NCI-H1048 (cell line): ENCODE data around the gene SCOC.
A peak's percentile ranks its signal among the peaks of the same experiment; 100 is the strongest.

Experiments used
- DNase-seq: peaks from one replicate; lab custom pipeline; 2025; lab: John Stamatoyannopoulos, UW

Gene SCOC

DNA sequence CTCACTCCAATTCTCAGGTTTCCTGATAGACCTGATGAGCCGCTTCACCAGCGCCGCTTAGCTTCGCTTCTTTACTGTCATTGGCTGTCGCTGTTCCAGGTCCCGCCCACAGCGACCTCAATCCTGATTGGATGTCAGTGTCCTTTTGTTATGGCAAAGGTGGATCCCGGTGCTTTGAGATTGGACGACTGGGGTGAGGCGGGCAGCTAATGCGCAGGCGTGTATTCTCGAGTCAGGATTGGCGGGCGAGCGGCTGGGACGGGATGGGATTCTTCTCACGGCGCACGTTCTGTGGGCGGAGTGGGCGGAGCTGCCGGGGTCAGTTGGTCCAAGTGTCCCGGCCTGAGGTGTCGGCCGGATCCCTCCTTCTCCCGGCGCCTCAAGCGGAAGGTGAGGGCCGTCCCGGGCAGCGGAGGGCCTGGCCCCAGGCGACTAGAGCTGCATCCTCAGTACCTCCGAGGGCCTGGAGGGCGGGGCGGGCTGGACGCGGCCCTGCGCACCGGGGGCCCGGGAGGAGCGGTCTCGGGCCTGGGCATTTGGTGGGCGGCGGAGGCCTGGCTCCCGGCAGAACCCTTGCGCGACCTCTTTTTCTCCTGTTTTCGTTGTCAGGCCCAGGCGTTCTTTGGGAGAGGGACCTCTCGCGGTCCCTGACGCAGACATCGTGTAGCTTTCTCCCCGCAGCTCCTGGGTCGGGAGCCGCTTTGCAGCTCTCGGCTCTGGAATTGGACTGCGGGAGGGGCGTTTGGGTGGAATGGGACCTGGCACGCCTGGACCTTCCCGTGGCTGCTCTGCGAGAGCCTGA, at the start of gene SCOC:
Gene SCOC, plus strand, starts transcription at position 319 of the 802 bp plus-strand sequence. CDS start 5,525 bp downstream, outside the sequence.
- DNase-seq, result peak; percentile 98

DNA sequence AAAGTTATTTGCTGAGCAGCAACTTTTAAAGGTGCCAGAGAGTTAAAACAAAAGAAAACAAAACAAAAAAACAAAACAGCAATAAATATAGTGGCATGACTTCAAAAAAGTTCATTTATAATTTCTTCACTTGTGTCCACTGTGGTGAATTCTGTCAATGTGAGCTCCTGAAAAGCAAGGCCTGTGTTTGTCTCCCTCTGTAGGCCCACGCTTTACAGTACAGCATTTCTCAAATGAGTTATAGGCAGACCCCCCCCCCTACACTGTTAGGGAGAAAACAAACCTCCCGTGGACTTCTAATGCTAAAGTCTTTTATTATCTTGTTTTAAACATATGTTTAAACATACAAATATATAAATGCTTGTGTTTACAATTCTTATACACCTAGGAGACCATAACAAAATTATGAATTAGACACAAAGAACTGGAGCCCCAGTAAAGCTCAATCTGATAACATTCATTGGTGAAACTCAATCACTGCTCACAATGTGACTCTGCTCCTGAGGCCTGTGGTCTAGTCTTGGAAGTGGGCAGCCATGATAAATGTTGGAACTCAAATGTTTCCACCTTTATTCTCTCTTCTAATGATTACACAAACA, 47.0 kb upstream of the SCOC start:
- DNase-seq, result no peak

DNA sequence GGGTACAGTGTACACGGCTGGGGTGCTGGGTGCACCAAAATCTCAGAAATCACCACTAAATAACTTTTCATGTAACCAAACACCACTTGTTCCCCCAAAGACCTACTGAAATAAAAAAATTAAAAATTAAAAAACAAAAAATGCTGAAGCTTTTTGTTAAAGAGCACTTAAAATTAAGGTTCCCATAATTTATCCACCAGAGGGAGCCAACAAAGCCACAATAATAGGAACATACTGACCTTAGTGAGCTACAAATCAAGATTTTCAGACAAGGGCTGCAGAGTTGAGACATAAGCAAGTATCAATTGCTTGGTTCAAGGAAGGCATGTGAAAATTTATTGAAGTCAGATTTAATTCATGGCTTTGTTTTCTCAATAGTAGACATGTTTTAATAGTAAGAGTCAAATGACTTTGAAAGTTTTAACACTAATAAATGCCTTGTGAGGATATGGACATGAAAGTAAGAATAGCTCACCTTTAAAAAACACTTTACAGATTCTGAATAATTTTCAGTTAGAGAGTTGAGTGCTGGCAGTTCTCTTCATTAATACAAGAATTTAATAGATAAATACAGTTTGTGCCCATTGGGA, 43.0 kb upstream of the SCOC start:
- DNase-seq, result no peak

DNA sequence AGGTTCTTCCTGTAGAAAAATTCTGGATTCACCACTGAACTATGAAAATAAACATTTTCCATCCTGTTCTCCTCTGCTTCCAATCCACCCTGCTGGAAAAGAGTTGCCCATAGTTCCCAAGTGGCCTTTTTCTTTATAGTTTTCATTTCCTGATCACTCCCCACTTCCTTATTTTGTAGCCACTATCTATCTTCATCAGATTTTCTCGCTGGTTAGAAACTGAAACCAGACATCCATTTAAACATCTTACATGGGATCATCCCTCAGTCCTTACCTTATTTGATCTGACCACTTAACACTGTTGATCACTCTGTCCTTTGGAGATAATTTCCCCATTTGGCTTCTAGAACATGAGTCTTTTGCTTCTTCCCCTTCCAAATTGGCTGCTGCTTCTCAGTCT, 42.2 kb upstream of the SCOC start:
- no peak for DNase-seq

DNA sequence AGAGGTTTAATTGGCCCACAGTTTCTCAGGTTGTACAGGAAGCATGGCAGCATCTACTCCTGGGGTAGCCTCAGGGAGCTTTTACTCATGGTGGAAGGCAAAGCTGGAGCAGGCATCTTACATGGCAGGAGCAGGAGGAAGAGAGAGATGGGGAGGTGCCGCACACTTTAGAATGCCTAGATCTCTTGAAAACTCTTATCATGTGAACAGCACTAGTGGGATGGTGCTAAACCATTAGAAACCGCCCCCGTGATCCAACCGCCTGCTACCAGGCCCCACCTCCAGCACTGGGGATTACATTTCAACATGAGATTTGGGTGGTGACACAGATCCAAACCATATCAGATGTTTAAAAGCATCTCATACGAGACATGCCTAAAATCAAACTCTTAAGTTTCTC, 41.6 kb upstream of the SCOC start:
- DNase-seq, result no peak

DNA sequence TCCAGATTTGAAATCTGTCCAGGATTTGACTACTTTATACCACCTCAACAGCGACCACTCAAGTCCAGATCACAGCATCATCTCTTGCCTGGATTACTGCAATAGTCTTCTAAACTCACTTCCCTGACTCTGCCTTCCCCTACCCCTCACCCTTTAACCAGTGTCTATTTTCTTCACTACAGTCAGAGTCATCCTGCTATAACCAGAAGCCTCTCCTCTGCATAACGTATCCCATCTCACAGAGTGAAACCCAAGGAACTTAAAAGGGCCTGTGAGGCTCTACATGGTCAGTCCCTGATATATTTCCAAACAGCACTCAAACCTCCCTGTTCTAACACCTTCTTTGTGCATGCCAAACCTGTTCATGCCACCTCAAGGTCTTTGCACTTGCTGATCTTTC, 40.7 kb upstream of the SCOC start:
- no peak for DNase-seq

DNA sequence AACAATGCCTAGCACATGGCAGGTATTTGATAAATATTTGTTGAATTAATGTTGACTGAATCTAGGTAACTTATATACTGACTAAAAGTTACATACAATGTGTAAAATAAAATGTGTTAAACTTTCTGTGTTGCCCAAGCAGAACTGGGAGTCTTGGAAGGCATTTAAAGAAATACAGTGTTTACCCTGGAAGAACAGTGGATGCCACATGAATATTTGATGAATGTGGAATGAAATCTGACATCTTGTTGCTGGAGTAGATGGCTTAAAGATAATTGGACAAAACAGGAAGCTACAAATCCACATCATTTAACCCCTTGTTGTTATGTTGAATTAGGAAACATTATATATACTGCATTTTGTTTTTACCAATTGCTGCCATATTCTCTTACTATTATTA, 39.9 kb upstream of the SCOC start:
- DNase-seq, result no peak

DNA sequence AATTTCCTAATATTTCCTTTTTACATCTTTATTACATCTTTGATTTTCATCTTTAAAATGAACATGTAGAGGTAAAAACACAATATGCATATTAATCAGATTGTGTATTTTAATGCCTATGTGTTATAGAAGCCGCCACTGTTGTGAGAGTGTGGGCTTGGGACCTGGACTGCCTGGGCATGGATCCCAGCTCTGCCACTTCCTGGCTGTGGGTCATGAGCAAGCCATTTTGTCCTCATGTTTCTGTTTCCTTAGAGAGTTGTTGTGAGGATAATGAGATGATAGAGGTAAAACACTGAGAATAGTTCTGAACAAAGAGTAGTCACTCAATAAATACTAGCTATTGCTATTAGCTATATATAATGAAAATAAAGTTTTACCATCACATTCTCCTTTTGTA, 38.4 kb upstream of the SCOC start:
- no peak for DNase-seq

DNA sequence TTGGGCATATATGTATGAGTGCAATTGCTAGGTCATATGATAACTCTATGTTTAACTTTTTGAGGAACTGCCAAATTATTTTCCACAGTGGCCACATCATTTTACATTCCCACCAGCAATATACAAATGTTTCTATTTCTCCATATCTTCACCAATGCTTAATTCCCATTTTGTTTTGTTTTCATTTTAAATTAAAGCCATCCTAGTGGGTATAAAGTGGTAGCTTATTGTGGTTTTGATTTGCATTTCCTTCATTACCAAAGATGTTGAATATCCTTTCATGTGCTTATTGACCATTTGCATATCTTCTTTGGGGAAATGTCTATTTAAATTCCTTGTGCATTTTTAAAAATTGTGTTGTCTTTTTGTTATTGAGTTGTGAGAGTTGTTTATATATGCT, 36.7 kb upstream of the SCOC start:
- DNase-seq, result no peak

DNA sequence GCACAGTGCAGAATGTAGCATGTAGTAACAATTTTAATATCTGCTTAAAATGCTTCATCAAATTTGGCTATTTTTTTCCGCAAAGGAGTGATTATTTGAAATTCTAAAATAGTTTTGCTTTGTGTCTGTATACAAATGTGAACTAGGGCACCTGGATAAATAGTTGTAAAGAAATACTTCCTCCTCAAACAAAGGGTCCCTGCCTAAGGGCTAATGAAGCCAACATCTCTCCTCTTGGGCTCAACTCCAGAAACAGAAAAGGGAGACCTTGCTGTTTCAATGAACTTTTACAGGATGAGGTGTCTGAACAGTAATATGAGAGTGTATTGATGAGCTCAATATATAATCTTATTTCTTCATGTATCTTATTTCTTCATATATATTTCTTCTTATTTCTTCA, 30.8 kb upstream of the SCOC start:
- DNase-seq, result no peak

DNA sequence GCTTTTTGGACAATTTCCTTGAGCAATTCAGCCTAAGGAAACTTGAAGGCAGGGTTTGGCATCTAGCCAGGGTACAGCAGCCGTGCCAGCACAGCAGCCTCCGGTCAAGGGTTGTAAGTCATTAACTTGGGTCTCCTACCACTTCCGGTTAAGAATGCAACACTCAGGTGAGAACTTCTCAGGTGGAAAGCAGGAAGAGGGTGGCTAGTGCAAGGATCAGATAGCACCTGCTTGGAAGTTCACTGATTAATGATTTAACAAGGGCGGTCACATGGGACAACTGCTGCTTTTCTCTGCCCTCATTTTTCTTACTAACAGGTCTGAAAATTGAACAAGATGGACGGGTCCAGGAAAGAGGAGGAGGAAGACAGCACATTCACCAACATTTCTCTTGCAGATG, 30.1 kb upstream of the SCOC start:
- no peak for DNase-seq

DNA sequence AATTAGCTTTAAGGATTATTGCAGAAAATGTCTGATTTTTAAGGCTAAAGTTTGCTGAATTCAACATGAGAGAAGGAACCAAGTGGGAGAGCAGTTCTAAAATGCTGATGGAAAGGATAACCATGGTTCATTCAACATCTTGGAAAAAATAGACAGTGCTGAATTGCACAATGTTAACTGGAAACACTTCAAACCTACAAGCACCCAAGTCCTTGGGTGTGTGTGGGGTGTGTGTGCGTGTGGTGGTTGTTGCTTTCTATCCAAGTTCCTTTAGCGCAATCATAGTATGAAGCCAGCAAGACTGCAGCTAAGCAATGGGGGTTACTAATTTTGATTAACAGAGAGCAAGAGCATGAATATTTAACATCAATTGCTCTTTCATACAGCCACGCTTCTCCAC, 29.3 kb upstream of the SCOC start:
- DNase-seq, result no peak

DNA sequence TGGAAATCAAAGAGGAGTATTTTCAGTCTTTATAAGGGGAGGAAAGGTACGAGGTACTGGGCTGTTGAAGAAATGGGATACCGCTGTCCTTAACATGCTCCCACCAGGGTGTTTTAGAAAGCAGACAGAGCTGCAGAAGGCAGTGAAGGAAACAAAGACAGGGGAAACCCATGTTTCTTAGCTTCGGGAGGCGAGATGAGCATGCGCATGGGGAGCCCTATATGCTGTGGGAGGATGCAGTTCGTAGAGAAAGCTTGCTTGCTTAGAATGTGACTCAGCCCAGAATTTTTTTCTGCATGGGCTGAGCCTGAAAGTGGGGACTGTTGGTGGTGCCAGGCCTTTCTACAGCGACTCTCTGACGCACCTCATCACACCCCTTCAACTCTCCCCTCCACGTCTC, 28.8 kb upstream of the SCOC start:
- DNase-seq, result no peak

DNA sequence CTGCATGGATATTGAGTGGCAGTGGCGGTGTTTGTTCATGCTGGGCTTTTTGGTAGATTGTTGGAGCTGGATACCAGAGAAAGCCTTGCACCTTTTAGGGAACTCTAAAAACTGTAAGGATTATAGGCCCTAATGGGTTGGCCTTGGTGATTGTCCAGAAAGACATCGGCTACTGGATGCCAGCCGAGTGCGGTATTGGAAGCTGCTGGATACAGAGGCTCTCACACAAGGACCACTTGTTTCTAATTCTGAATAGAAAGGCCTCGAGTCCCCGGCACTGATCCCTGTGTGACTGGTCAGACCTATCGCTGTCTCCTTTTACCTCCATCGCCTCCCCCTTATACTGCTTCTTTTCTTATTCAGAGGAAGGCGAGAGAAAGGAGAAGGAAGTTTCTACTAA, 27.3 kb upstream of the SCOC start:
- no peak for DNase-seq

DNA sequence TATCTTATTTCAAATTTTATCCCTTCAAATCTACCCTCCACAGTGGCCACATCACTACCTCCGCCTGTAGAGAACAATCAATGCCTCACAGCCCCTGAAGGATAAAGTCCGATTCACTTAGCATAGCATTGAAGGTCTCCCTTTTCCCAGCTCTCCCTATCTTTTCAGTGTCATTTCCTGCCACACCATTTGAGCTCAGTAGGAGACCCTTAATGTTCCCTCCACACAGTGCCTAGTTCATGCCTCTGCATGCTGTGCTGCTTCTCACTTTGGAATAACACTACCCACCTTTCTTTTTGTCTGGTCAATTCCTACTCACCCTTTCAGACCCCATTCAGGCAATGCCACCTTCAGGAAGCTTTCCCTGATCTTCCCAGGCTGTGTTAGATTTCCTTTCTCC, 23.6 kb upstream of the SCOC start:
- DNase-seq, result no peak

DNA sequence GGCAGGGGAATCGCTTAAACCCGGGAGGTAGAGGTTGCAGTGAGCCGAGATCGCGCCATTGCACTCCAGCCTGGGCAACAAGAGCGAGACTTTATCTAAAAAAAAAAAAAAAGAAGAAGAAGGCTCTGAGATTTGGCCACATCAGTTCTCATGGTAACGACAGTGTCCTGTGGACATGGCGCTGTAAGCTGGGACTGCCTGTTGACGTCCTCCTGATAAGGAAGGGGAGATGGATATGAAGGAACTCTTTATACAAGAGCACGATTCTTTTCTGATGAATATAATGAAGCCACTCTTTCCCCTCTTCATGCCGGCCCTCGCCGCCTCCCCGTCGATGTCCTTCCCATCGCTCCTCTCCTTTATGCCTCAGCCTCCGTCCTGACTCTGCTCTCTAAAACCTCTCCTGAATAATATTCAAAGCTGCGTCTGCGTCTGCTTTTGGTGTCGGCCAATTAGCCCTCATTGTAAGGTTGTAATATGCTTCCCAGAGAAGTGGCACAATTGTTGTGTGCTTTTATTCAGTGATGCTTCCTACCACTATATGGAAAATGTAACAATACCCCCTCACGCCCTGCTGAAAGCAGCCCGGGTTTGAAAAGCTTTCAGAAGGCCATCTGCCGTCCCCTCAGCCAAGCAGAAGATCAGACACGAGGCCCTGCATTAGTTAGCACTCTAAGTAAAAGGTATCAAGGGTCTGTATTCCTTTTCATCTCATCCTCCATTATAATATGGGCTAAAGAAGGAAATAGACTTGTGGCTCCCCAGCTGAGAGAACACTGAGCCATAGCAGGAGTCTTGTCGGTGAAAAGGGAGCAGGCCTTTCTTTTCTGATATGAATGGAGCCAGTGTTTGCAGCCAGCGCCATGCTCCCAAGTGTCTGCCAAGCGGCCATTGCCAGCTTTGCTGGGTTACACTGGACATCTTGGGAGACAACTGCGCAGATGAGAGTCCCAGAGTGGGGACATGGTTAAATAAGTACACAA, 22.1 kb upstream of the SCOC start:
- DNase-seq, result no peak

DNA sequence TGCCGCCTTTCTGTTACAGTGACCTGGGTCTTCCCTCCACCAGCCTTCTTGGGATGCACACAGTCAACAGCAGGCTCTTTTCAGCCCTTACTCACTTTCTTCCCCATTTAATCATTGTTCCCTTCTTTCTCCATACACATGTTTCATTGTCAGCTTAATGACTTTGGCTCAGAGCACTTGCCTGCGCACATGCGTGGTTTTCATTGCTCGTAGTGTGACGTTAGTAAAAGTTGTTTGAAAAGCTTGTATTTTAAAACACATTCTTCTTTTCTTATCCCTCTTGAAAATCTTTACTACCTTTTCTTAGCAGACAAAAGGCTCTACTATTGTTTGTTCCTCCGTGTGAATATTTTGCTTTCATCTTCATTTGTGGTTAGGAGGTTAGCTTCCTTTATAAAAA, 19.7 kb upstream of the SCOC start:
- no peak for DNase-seq

DNA sequence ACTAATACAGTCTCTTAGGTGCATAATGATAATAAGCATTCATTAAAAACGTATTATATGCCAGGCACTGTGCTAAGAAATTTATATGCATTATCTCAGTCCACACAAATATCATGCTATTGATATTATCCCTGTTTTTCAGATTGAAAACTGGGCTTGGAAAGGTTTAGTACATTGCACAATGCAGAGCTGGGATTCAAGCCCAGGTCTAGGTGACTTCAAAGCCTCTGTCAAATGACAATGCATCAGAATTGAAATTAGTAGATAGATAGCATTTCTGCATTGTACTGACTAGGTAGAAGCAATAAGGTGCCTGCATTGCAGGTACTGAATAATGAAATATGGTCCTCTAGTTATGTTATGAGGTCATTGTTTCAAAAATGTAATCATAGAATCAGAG, 18.2 kb upstream of the SCOC start:
- no peak for DNase-seq

DNA sequence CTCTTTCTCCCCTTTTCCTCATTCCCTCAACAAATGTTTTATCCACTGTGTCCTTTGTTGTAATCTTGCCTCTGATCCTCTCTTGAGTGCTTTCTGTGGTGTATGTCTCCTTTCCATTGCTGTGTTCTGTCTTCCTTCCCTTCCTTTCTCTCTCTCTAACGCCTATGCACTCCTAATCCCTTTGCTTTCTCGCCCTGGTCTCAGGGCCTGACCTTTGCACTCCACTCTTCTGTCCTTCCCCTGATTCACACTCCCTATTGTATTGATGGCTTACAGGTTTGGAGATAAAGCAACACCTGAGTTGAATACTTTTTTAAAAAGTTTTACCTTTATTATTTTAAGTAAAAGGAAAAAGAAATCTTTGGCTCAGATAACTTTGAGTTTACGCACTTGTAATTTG, 15.6 kb upstream of the SCOC start:
- DNase-seq, result no peak

DNA sequence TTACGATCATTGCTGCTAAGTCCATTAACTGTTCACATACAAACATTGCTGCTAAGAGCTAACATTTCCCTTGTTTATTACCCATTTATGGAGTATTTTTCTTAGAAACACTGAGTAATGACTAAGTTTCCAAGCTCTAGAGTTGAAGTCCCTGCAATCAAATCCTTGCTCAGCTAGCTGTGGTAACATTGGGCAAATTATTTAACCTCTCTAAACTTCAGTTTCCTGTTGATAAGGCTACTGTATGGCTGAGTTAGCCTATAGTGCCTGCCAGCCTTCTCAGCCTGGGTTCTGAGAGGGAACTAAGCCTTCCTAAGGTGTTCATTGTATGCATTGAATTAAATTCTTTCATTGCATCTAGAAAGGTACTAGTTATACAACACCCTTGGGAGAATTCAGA, 15.2 kb upstream of the SCOC start:
- no peak for DNase-seq

DNA sequence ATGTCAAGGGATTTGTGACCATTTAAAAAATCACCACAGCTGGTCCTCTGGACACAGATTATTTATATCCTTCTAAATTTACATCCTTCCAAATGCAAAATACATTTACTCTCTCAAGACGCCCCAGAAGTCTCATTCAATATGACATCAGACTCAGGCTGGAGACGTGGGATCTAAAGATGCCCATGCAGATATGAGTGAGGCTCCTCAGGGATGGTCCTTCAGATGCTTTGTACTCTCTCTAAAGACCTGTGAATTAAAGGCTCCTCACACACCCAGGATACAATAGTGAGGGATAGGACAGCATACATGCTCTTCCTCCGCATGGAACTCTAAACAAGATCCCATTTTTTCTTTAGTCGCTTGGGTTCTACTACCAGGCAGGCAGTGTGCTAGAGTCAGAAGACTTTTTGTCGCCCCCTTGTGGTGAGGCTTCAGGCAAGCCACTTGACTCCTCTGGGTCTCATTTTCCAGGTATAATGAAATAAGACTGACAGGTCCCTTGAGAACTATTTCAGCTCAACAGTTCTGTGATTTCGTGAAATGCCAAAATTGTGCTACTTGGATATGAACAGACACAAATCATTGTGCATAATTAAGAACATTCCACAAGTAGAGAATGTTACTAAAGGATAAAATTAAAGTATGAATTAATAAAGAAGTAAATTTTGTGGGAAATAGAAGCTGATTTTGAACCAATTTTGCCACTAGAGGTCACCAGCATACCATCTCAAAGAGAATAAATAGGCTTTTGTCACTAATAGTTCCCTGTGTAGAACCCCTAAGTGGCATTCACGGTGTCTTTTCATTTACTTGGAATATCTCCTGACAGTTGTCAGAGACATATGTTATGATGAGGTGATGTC, 13.7 kb upstream of the SCOC start:
- peak; percentile 78 for DNase-seq
